ENCODE measurements around the gene DHRS7. TPM values are rescaled to one million over a fixed set of nuclear protein-coding genes. Genes with fewer than 3 reads are reported as not detected.

Gene DHRS7
- total and polyA plus RNA-seq, 3 experiments from 2014 or later: 79.8 to 272 (median 80.6) TPM

DNA sequence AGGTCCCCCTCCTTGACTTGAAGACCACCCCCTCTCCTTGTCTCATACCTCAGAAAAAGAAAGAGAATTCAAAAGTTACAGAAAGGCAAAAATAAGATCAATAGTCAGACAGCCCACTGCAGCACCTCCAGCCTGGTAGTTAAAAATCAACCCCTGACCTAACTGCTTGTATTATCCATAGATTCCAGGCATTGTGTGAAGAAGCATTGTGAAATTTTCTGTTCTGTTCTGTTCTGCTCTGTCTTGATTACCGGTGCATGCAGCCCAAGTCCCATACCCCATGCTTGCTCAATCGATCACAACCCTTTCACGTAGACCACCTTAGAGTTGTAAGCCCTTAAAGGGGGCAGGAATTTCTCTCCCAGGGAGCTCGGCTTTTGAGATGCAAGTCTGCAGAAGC, 5.8 kb upstream of the DHRS7 start:
- Mint-ChIP-seq H3K36me3 (peaks cover 0 to 12% (median 3%) of the 10 kb centered on the region in 3 donors), H3K4me3 (peak overlapping the region in 1 of 7 donors; percentile 3), H3K9me3 (no peaks in the 10 kb centered on the region), H3K27me3 (peaks cover 2 to 6% of the 10 kb centered on the region in 2 donors), H3K27ac (peak overlapping the region in 2 of 8 donors; percentile 36 to 78), H3K4me1 (peaks cover 8 to 9% (median 9%) of the 10 kb centered on the region in 3 donors)
- no peaks in the 10 kb centered on the region for H3K36me3 ChIP-seq (ENCODE audit: insufficient read depth, low read length)
- H3K9me3 ChIP-seq (ENCODE audit: low read length): no peaks in the 10 kb centered on the region
- no peak overlapping the region for H3K4me3 ChIP-seq (ENCODE audit: low read length)
- no peak overlapping the region for H3K27ac ChIP-seq (ENCODE audit: low read depth, low read length)
- ChIA-PET CTCF (interaction anchor here (2.1 to 3.4 kb wide), 2 partner anchors 13 to 206 kb away, joined by 7 to 15 read pairs; no protein-coding TSS in a partner anchor), POLR2A (no interaction called here)
- DNase-seq: no peak
- H3K27me3 ChIP-seq (ENCODE audit: insufficient read depth, low read length, poor library complexity, severe bottlenecking): no peaks in the 10 kb centered on the region
- H3K4me1 ChIP-seq (ENCODE audit: insufficient read depth, low read length): peaks cover 8% of the 10 kb centered on the region

DNA sequence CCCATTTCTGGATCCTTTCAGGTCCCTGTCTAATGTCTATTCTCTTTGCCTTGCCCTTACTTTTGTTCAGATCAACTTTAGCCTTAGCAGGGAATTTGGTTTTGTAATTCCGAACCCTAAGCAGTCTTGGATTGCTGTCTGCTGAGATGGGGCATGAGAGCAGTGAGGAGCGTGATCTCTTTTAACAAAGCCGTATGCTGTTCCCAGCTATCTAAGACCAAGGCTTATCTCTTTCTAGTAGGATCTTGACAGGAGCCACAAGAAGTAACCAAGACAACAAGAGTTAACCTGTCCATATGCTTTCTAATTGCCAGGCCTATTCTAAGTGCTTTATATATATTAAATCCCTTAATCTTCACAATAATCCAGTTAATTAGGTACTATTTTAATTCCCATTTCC, 4.5 kb upstream of the DHRS7 start:
- no peak overlapping the region for H3K27ac ChIP-seq (ENCODE audit: low read depth, low read length)
- no peaks in the 10 kb centered on the region for H3K36me3 ChIP-seq (ENCODE audit: insufficient read depth, low read length)
- no peaks in the 10 kb centered on the region for H3K9me3 Mint-ChIP-seq
- H3K27me3 ChIP-seq (ENCODE audit: insufficient read depth, low read length, poor library complexity, severe bottlenecking): no peaks in the 10 kb centered on the region
- H3K27me3 Mint-ChIP-seq: no peaks in the 10 kb centered on the region
- H3K9me3 ChIP-seq (ENCODE audit: low read length): no peaks in the 10 kb centered on the region
- peaks cover 13% of the 10 kb centered on the region for H3K4me1 ChIP-seq (ENCODE audit: insufficient read depth, low read length)
- H3K4me3 ChIP-seq (ENCODE audit: low read length): no peak overlapping the region
- DNase-seq: no peak
- H3K4me1 Mint-ChIP-seq: peaks cover 13 to 17% (median 16%) of the 10 kb centered on the region in 3 donors
- no peak overlapping the region for H3K27ac Mint-ChIP-seq
- ChIA-PET POLR2A (interaction anchor here (0.6 kb wide), 1 partner anchor 78 kb away, joined by 4 read pairs; no protein-coding TSS in a partner anchor), CTCF (interaction anchor here (0.9 to 3.4 kb wide), 2 partner anchors 15 to 205 kb away, joined by 3 to 15 read pairs; no protein-coding TSS in a partner anchor)
- no peak overlapping the region for H3K4me3 Mint-ChIP-seq
- H3K36me3 Mint-ChIP-seq: peaks cover under 1 to 6% (median 2%) of the 10 kb centered on the region in 3 donors

DNA sequence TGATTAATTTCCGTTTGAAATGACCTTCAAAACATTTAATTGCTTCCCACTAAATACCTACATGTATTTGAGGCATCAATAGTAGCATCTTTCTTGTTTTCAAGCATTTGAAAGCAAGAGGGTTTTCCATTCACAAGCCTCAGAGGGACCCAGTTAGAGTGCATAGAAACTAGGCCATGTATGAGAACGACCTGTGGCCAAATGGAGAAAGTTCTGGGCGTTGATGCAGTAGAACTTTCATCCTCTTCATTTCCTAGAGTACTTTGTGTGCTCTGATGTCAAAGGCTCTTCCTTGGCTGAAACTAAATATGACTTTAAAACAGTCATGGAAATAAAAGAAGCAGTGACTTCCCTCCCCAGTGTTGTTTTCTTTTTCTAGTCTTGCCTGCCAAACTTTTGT, 944 bp upstream of the DHRS7 start:
- no peaks in the 10 kb centered on the region for H3K36me3 ChIP-seq (ENCODE audit: insufficient read depth, low read length)
- H3K9me3 ChIP-seq (ENCODE audit: low read length): no peaks in the 10 kb centered on the region
- Mint-ChIP-seq H3K36me3 (peaks cover 0 to 22% (median 3%) of the 10 kb centered on the region in 3 donors), H3K27me3 (no peaks in the 10 kb centered on the region), H3K27ac (peak overlapping the region; percentile 95 to 99 (median 98)), H3K4me3 (peak overlapping the region; percentile 87 to 100 (median 92)), H3K4me1 (peaks cover 41 to 50% (median 44%) of the 10 kb centered on the region in 3 donors), H3K9me3 (no peaks in the 10 kb centered on the region)
- peak in 1 of 5 donors; percentile 13 for DNase-seq
- ChIA-PET POLR2A (interaction anchor here (1.2 to 3.6 kb wide), 6 partner anchors 12 to 201 kb away, joined by 3 to 37 read pairs (median 12); partner anchors contain the start of genes PCNX4 and PPM1A), CTCF (interaction anchor here (1.2 to 5.1 kb wide), 14 partner anchors 12 to 202 kb away, joined by 3 to 49 read pairs (median 10); partner anchors contain the start of genes PCNX4 and PPM1A)
- H3K27ac ChIP-seq (ENCODE audit: low read depth, low read length): peak overlapping the region; percentile 91
- H3K4me1 ChIP-seq (ENCODE audit: insufficient read depth, low read length): peaks cover 31% of the 10 kb centered on the region
- H3K4me3 ChIP-seq (ENCODE audit: low read length): peak overlapping the region; percentile 92
- no peaks in the 10 kb centered on the region for H3K27me3 ChIP-seq (ENCODE audit: insufficient read depth, low read length, poor library complexity, severe bottlenecking)

DNA sequence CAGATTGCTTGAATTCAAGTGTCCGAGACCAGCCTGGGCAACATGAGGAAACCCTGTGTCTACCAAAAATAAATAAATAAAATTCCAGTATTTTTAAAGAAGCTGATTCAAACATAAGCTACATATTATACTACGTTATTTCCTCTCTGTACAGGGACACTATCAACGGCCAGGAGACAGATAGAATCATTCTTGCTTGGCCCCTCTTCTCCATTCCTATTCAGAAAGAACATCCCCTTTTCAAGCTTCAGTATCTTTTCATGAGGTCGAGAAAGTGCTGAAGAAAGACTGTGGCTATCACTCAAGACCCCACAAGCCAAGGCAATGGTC, 314 bp upstream of the DHRS7 start:
- peak overlapping the region; percentile 87 to 100 (median 92) for H3K4me3 Mint-ChIP-seq
- CTCF ChIA-PET: interaction anchor here (1.2 to 5.1 kb wide), 15 partner anchors 9 to 201 kb away, joined by 3 to 49 read pairs (median 8); partner anchors contain the start of genes PCNX4 and PPM1A
- peak overlapping the region; percentile 91 for H3K27ac ChIP-seq (ENCODE audit: low read depth, low read length)
- no peaks in the 10 kb centered on the region for H3K27me3 Mint-ChIP-seq
- H3K27me3 ChIP-seq (ENCODE audit: insufficient read depth, low read length, poor library complexity, severe bottlenecking): no peaks in the 10 kb centered on the region
- no peaks in the 10 kb centered on the region for H3K9me3 Mint-ChIP-seq
- H3K27ac Mint-ChIP-seq: peak overlapping the region; percentile 95 to 99 (median 98)
- no peaks in the 10 kb centered on the region for H3K36me3 ChIP-seq (ENCODE audit: insufficient read depth, low read length)
- POLR2A ChIA-PET: interaction anchor here (1.0 to 3.6 kb wide), 7 partner anchors 11 to 201 kb away, joined by 3 to 37 read pairs (median 9); partner anchors contain the start of genes PCNX4 and PPM1A
- no peak for DNase-seq
- H3K4me3 ChIP-seq (ENCODE audit: low read length): peak overlapping the region; percentile 92
- H3K4me1 ChIP-seq (ENCODE audit: insufficient read depth, low read length): peaks cover 31% of the 10 kb centered on the region
- H3K36me3 Mint-ChIP-seq: peaks cover 0 to 26% (median 3%) of the 10 kb centered on the region in 3 donors
- H3K9me3 ChIP-seq (ENCODE audit: low read length): no peaks in the 10 kb centered on the region
- H3K4me1 Mint-ChIP-seq: peaks cover 47 to 56% (median 51%) of the 10 kb centered on the region in 3 donors

DNA sequence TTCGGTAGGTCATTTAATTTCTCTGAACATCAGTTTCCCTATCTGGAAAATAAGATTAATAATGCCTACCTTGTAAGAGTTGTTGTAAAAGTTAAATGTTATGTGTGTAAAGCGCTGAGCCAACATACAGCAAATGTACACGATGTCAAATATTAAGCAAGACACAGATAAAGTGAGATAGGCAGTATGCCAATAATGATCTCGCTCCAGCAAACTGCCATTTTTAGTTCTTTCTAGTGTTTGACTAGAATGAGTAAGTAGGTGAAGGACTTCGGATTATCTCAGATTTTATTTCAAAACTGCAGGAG, 840 bp downstream of the DHRS7 start:
- Mint-ChIP-seq H3K9me3 (no peaks in the 10 kb centered on the region), H3K4me1 (peaks cover 55 to 66% (median 60%) of the 10 kb centered on the region in 3 donors), H3K27me3 (no peaks in the 10 kb centered on the region), H3K36me3 (peaks cover 0 to 29% (median 3%) of the 10 kb centered on the region in 3 donors), H3K4me3 (peak overlapping the region; percentile 92 to 100 (median 97)), H3K27ac (peak overlapping the region; percentile 95 to 100 (median 99))
- H3K9me3 ChIP-seq (ENCODE audit: low read length): no peaks in the 10 kb centered on the region
- peak overlapping the region; percentile 92 for H3K4me3 ChIP-seq (ENCODE audit: low read length)
- DNase-seq: no peak
- H3K27ac ChIP-seq (ENCODE audit: low read depth, low read length): peak overlapping the region; percentile 91
- peaks cover 35% of the 10 kb centered on the region for H3K4me1 ChIP-seq (ENCODE audit: insufficient read depth, low read length)
- ChIA-PET POLR2A (interaction anchor here (0.7 to 3.6 kb wide), 8 partner anchors 10 to 200 kb away, joined by 3 to 37 read pairs (median 9); partner anchors contain the start of genes PCNX4 and PPM1A), CTCF (interaction anchor here (0.8 to 5.1 kb wide), 11 partner anchors 10 to 200 kb away, joined by 3 to 49 read pairs (median 15); partner anchors contain the start of gene PCNX4)
- H3K27me3 ChIP-seq (ENCODE audit: insufficient read depth, low read length, poor library complexity, severe bottlenecking): no peaks in the 10 kb centered on the region
- H3K36me3 ChIP-seq (ENCODE audit: insufficient read depth, low read length): no peaks in the 10 kb centered on the region

DNA sequence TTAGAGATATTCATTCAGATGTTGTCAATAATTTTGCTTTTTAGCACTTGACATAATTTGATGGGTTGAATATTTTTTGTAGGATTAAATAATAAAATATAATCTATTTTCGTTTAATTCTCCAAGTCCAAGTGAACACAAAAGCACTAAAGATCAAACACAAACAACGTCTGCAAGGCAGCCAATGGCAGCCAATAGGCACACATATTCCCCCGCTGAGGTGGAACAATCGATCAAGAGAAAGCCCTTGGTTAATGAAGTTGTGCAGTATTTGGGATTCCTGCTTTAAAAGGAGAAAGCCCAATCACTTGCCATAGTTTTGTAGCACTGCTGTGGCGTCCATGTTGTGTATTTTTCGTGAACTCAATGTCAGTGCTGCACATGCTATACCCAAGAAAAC, 1.5 kb downstream of the DHRS7 start:
- Mint-ChIP-seq H3K27ac (peak overlapping the region in 6 of 8 donors; percentile 95 to 99 (median 98)), H3K4me3 (peak overlapping the region; percentile 92 to 100 (median 97)), H3K4me1 (peaks cover 62 to 73% (median 67%) of the 10 kb centered on the region in 3 donors), H3K9me3 (no peaks in the 10 kb centered on the region), H3K36me3 (peaks cover 0 to 32% (median 3%) of the 10 kb centered on the region in 3 donors), H3K27me3 (no peaks in the 10 kb centered on the region)
- no peaks in the 10 kb centered on the region for H3K27me3 ChIP-seq (ENCODE audit: insufficient read depth, low read length, poor library complexity, severe bottlenecking)
- H3K4me3 ChIP-seq (ENCODE audit: low read length): no peak overlapping the region
- ChIA-PET POLR2A (interaction anchor here (0.6 to 3.6 kb wide), 8 partner anchors 9 to 201 kb away, joined by 3 to 37 read pairs (median 4); partner anchors contain the start of genes PCNX4 and PPM1A), CTCF (interaction anchor here (2.1 to 5.1 kb wide), 6 partner anchors 9 to 199 kb away, joined by 6 to 49 read pairs (median 21); no protein-coding TSS in a partner anchor)
- no peak for DNase-seq
- H3K9me3 ChIP-seq (ENCODE audit: low read length): no peaks in the 10 kb centered on the region
- H3K36me3 ChIP-seq (ENCODE audit: insufficient read depth, low read length): peaks cover 4% of the 10 kb centered on the region
- H3K27ac ChIP-seq (ENCODE audit: low read depth, low read length): no peak overlapping the region
- H3K4me1 ChIP-seq (ENCODE audit: insufficient read depth, low read length): peaks cover 39% of the 10 kb centered on the region

DNA sequence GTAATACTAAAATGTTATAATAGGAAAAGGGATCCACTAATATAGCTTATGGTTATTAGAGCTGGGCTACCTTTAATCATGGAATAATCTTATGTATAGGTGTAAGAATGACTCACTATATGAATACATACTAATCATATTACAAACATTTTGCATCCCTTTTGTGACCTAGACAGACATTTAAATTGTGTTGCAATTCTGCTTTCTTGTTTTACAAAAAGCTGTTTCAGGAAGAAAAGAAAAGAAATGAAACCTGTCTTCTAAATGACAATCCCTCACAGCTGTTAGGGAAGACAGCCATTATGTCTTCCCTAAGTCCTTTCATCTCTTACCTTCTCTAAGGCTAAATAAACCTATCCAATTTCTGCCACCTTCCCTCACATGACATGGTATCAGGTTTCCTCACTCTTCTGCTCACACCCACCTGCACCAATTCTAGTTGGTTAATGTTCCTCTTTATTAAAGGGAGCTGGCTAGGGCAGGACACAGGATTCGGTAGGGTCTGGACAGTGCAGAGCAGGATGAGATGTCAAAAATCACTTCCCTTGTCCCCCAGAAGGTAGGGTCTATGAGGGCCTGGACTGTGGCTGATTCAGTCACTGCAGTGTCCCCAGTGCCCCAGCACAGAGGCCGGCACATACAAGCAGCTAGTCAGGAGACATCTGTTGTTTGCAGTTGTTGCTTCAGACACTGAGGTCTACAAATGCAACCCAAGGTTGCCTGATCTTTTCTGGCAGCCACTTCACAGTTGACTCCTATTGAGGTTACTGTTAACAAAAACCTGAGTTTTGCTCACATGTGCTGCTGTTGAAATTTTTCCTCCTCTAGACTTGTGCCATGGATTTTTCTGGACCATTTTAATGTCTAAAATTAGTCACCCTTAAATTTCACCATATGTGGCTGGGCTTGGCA, 3.7 kb downstream of the DHRS7 start:
- no peak overlapping the region for H3K4me3 ChIP-seq (ENCODE audit: low read length)
- H3K27me3 ChIP-seq (ENCODE audit: insufficient read depth, low read length, poor library complexity, severe bottlenecking): no peaks in the 10 kb centered on the region
- DNase-seq: no peak
- Mint-ChIP-seq H3K36me3 (peaks cover 0 to 37% (median 3%) of the 10 kb centered on the region in 3 donors), H3K27ac (peak overlapping the region; percentile 67 to 98 (median 89)), H3K9me3 (no peaks in the 10 kb centered on the region), H3K4me1 (peaks cover 77 to 91% (median 84%) of the 10 kb centered on the region in 3 donors), H3K27me3 (no peaks in the 10 kb centered on the region), H3K4me3 (peak overlapping the region in 5 of 7 donors; percentile 3 to 45 (median 36))
- H3K4me1 ChIP-seq (ENCODE audit: insufficient read depth, low read length): peaks cover 39% of the 10 kb centered on the region
- H3K27ac ChIP-seq (ENCODE audit: low read depth, low read length): no peak overlapping the region
- ChIA-PET CTCF (interaction anchor here (1.1 to 5.1 kb wide), 3 partner anchors 10 to 197 kb away, joined by 3 to 49 read pairs (median 3); no protein-coding TSS in a partner anchor), POLR2A (interaction anchor here (0.6 to 1.8 kb wide), 4 partner anchors 10 to 1175 kb away, joined by 3 to 7 read pairs (median 4); partner anchors contain the start of gene PPM1A)
- no peaks in the 10 kb centered on the region for H3K9me3 ChIP-seq (ENCODE audit: low read length)
- peaks cover 4% of the 10 kb centered on the region for H3K36me3 ChIP-seq (ENCODE audit: insufficient read depth, low read length)

Measured in CD8-positive, alpha-beta memory T cell (primary cell).